ENCODE results near the gene MAGI3. TPM values are rescaled to one million over a fixed set of nuclear protein-coding genes. Genes with fewer than 3 reads are reported as not detected.
"Not testable (repeated sequence)": the region's sequence is repeated elsewhere in the genome, so short reads cannot be mapped to it uniquely, and the experiment has no call there.

The MAGI3 gene
- total RNA-seq, 2 donors from 2014 or later, result 8.0 to 11.2 TPM

GRCh38 chr1:113694910-113695309, 304.6 kb downstream of the MAGI3 start:
- Mint-ChIP-seq H3K27me3 (no peaks in the 10 kb centered on the region), H3K36me3 (ENCODE audit: low read depth) (peaks cover 4% of the 10 kb centered on the region)

GRCh38 chr1:113701429-113701828, 311.1 kb downstream of the MAGI3 start:
- Mint-ChIP-seq H3K27ac (peak overlapping the region; percentile 81), H3K36me3 (ENCODE audit: low read depth) (peaks cover 2% of the 10 kb centered on the region), H3K4me3 (peak overlapping the region; percentile 45), H3K4me1 (peaks cover 13% of the 10 kb centered on the region), H3K27me3 (no peaks in the 10 kb centered on the region)
- DNase-seq (no peak), ATAC-seq (no peak)
- H3K9me3 ChIP-seq (ENCODE audit: control insufficient read depth, low read length, poor library complexity, severe bottlenecking), result no peaks in the 10 kb centered on the region

More at GRCh38 chr1:113694910-113695309, 304.6 kb downstream of the MAGI3 start:
- DNase-seq, result no peak
- H3K9me3 ChIP-seq (ENCODE audit: control insufficient read depth, low read length, poor library complexity, severe bottlenecking), result no peaks in the 10 kb centered on the region
- Mint-ChIP-seq H3K4me1 (no peaks in the 10 kb centered on the region), H3K27ac (no peak overlapping the region), H3K4me3 (no peak overlapping the region)
- no peak for ATAC-seq

DNA sequence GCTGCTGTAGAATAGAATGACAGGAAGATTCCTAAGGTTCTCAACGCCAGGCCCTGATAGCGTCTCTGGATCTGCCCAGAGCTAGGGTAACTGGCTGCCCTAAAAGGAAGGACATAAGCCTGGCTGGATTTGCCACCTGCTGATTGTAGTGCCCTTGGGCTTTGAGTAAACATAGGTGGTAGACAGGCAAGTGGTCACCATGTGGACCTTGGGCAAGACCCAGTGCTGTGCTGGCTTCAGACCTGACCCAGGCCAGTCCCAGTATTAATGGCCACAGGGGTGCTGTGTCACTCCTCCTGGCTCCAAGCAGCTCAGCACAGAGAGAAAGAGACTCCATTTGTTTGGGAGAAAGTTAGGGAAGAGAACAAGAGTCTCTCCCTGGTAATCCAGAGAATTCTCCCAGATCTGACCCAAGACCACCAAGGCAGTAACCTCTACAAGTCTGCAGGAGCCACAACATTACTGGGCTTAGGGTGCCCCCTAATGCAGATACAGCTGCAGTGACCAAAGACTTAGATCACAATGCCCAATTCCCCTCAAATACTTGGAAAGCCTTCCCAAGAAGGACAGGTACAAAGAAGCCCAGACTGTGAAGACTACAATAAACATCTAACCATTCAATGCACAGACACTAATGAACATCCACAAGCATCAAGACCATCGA, 324.4 kb downstream of the MAGI3 start:
- ATAC-seq, result no peak
- Mint-ChIP-seq H3K27ac (no peak overlapping the region), H3K4me1 (peaks cover 9% of the 10 kb centered on the region), H3K4me3 (no peak overlapping the region), H3K36me3 (ENCODE audit: low read depth) (peaks cover 27% of the 10 kb centered on the region), H3K27me3 (no peaks in the 10 kb centered on the region)
- no peaks in the 10 kb centered on the region for H3K9me3 ChIP-seq (ENCODE audit: control insufficient read depth, low read length, poor library complexity, severe bottlenecking)
- no peak for DNase-seq

DNA sequence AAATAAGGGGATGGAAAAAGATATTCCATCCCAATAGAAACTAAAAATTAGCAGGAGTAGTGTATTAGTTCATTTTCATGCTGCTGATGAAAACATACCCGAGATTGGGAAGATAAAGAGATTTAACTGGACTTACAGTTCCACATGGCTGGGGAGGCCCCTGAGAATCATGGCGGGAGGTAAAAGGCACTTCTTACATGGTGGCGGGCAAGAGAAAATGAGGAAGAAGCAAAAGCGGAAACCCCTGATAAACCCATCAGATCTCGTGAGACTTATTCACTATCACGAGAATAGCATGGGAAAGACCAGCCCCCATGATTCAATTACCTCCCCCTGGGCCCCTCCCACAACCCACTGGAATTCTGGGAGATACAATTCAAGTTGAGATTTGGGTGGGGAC, 327.2 kb downstream of the MAGI3 start:
- DNase-seq; ATAC-seq; H3K27ac Mint-ChIP-seq; H3K9me3 ChIP-seq (ENCODE audit: control insufficient read depth, low read length, poor library complexity, severe bottlenecking); H3K4me1 Mint-ChIP-seq; H3K27me3 Mint-ChIP-seq; H3K4me3 Mint-ChIP-seq: not testable (repeated sequence)
- H3K36me3 Mint-ChIP-seq (ENCODE audit: low read depth), result peaks cover 23% of the 10 kb centered on the region

- not testable (repeated sequence) for H3K9me3 ChIP-seq (ENCODE audit: control insufficient read depth, low read length, poor library complexity, severe bottlenecking); DNase-seq; H3K27ac Mint-ChIP-seq; H3K27me3 Mint-ChIP-seq; H3K4me3 Mint-ChIP-seq; H3K4me1 Mint-ChIP-seq; ATAC-seq
- peaks cover 23% of the 10 kb centered on the region for H3K36me3 Mint-ChIP-seq (ENCODE audit: low read depth)
Observed at GRCh38 chr1:113718621-113719020, 328.3 kb downstream of the MAGI3 start.

GRCh38 chr1:113721010-113721409, 330.7 kb downstream of the MAGI3 start:
- DNase-seq (no peak), ATAC-seq (no peak)
- H3K4me3 Mint-ChIP-seq, result no peak overlapping the region
- no peaks in the 10 kb centered on the region for H3K9me3 ChIP-seq (ENCODE audit: control insufficient read depth, low read length, poor library complexity, severe bottlenecking)
- H3K4me1 Mint-ChIP-seq, result peaks cover under 1% of the 10 kb centered on the region
- H3K27ac Mint-ChIP-seq, result no peak overlapping the region
- H3K27me3 Mint-ChIP-seq, result no peaks in the 10 kb centered on the region
- H3K36me3 Mint-ChIP-seq (ENCODE audit: low read depth), result peaks cover 19% of the 10 kb centered on the region

GRCh38 chr1:113732802-113733201, 342.5 kb downstream of the MAGI3 start:
- no peaks in the 10 kb centered on the region for H3K27me3 Mint-ChIP-seq
- H3K27ac Mint-ChIP-seq, result no peak overlapping the region
- DNase-seq (no peak), ATAC-seq (no peak)
- H3K36me3 Mint-ChIP-seq (ENCODE audit: low read depth), result peaks cover 11% of the 10 kb centered on the region
- H3K4me3 Mint-ChIP-seq, result no peak overlapping the region
- no peaks in the 10 kb centered on the region for H3K9me3 ChIP-seq (ENCODE audit: control insufficient read depth, low read length, poor library complexity, severe bottlenecking)
- H3K4me1 Mint-ChIP-seq, result peaks cover 5% of the 10 kb centered on the region

DNA sequence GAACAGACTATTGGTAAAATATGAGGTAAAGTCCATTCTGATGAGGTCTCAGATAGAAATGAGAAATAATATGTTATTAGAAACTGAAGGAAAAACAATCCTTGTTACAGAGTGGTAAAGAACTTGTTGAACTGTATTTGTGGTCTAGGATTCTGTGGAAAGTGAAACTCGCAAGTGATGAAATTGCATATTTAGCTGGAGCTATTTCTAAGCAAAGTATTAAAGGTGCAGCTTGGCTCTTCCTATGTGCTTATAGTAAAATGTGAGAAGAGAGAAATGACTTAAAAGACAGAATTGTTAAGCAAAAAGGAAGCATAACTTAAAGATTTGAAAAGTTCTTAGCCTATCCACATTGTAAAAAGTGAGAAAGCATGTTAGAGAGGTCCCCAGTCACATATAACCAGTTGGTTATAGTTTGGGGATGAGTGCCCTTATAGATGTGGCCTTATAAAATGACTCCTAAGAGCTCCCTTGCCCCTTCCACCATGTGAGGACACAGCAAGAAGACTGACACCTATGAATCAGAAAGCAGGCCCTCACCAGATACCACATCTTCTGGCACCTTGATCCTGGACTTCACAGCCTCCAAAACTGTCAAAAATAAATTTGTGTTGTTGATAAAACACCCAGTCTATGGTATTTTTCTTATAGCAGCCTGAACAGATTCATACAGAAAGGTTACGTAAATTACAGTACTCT, 344.2 kb downstream of the MAGI3 start:
- no peak for ATAC-seq
- no peaks in the 10 kb centered on the region for H3K27me3 Mint-ChIP-seq
- H3K4me1 Mint-ChIP-seq, result peaks cover 5% of the 10 kb centered on the region
- H3K4me3 Mint-ChIP-seq, result no peak overlapping the region
- peaks cover 11% of the 10 kb centered on the region for H3K36me3 Mint-ChIP-seq (ENCODE audit: low read depth)
- DNase-seq, result no peak
- no peak overlapping the region for H3K27ac Mint-ChIP-seq
- H3K9me3 ChIP-seq (ENCODE audit: control insufficient read depth, low read length, poor library complexity, severe bottlenecking), result no peaks in the 10 kb centered on the region
